HTR-8/SVneo (cell line): Measurements from ENCODE around the gene MED8.
A peak's percentile ranks its signal among the peaks of the same experiment; 100 is the strongest.

ENCODE experiments used
- DNase-seq: peaks from one replicate; pipeline ENCODE4 v3.0.0; 2011; ENCODE audit warnings: low spot score, mixed read lengths; ENCODE audit not compliant: insufficient read length
- FAIRE-seq: peaks from 2 replicates; lab custom pipeline; 2011; peaks lifted over from hg19 to GRCh38; lab: Jason Lieb, UNC

The MED8 gene

DNA sequence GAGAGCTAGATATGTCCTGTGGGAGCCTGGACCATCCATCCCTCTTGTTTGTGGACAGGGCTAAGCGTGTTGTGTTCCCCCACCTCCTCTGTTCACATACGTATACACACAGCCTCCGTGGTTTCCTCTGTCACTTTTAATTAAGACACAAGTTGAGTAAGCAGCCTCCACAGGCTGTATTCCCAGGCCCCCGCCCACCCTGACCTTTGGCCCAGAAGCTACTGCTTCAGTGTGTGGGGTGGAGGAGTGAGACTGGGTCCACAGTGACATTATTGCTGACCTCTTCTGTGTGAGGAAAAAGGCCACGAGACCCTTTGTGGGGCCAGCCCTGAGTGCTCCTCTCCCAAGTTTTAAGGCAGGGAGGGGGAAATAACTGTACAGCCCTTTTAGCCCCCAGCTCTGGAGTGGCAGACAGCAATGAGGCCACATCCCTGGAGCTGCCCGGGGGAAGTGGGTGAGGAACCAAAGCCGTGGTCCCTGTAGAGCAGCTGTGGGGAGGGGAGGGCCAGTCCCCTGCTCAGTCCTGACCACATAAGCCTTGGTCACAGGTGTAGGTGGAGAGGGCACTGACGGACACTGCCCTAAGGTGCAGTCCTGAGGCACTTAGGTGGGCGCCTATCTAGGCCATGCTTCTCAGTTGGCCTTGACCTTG lies 26.2 kb downstream of the MED8 start:
- DNase-seq (no peak), FAIRE-seq (no peak)

DNA sequence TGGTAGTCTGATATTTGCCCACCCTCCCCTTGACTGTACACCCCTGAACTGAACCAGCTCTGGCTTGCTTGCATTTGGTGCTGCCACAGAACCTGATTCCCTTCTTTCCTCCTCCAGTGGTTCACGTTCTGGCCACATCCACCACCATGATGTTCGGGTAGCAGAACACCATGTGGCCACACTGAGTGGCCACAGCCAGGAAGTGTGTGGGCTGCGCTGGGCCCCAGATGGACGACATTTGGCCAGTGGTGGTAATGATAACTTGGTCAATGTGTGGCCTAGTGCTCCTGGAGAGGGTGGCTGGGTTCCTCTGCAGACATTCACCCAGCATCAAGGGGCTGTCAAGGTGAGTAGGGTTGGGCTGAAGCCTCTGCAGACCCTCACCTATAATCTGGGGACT lies 29.0 kb downstream of the MED8 start:
- FAIRE-seq: no peak
- DNase-seq: no peak

DNA sequence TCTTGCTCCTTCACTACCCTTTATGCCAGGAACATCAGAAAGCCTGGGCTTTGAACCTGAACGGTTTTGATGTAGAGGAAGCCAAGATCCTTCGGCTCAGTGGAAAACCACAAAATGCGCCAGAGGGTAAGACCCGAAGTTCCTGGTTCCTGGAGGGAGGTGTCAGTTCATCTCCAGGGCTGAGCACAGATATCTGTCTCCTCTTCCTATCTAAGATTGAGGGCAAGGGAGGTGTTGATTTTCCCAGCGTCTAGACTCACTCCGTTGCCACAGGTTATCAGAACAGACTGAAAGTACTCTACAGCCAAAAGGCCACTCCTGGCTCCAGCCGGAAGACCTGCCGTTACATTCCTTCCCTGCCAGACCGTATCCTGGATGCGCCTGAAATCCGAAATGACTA lies 29.9 kb downstream of the MED8 start:
- no peak for DNase-seq
- no peak for FAIRE-seq

DNA sequence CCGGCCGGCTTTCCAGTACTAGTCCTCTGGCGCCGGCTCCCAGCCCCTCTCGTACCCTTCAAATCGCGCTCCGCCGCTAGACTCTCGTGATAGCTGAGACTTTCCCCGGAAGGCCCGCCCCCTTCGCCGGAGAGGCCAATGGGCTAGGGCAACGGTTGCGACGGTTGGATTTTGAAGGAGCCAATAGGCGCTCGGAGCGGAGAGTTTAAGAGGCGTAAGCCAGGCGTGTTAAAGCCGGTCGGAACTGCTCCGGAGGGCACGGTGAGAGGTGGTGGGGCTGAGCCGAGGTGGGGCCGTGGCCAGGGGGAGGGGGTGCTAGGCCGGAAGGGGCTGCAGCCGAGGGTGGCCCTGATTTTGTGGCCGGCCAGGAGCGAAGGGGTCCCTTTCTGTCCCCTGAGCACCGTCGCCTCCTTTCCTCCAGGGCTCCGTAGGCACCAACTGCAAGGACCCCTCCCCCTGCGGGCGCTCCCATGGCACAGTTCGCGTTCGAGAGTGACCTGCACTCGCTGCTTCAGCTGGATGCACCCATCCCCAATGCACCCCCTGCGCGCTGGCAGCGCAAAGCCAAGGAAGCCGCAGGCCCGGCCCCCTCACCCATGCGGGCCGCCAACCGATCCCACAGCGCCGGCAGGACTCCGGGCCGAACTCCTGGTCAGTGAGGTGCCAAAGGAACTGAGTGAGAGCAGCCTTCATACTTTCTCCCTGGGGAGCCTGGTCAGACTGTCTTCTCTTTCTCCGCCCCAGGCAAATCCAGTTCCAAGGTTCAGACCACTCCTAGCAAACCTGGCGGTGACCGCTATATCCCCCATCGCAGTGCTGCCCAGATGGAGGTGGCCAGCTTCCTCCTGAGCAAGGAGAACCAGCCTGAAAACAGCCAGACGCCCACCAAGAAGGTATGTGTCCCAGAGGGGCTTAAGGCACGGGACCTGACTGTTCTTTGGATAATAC lies 30.6 kb downstream of the MED8 start, which contains the start of gene CDC20:
TSS of gene CDC20 (plus strand) at position 236 of the 948 bp plus-strand sequence. CDS start at position 471, 235 bp downstream.
- FAIRE-seq: peak; percentile 33
- peak; percentile 87 for DNase-seq

DNA sequence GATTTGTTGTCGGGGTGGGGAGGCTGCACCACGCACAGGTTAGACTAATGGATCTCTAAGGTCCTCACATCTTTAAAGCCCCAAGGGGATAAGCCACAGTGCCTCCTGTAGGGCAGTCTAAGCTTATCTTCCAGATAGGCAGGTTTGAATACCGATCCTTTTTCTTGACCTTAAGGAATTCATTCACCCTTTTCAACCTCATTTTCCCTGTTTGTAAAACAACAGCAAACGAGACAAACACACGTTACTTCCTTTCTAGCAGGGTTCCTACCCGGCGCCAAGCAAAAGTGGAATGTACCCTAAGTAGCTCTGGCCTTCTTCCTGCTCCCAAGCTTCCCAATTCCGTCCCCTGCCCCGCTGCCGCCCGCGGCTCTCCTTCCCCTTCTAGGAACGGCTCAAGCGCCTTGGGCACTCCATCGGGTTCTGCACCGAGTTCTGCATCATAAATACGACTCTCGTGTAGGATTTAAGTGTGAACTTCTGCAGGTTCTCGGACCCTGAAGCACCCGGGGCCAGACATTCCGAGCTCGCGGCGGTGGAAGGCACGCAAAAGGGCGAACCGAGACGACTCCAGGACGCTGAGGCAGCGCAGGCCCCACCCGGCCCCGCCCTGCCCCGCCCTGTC lies 31.4 kb downstream of the MED8 start:
- no peak for FAIRE-seq

DNA sequence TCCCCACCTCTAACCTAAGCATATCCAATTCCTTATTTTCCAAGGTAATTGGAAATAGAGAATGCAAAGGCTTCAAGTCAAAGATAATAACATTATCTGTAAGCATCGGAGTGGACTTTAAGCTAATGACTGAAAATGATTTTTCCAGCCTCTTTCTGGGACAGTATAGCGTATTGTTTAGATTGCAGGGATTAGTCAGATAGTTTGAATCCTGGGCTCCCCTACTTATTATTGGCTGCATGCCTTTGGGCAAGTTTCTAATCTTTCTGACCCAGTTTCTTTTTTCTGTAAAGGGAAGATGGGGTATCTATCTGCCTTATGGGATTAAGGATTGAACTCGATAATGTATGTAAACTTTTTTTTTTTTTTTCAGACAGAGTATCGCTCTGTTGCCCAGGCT lies 32.3 kb downstream of the MED8 start:
- FAIRE-seq: no peak
- no peak for DNase-seq

More for the DNA sequence above, 31.4 kb downstream of the MED8 start:
- DNase-seq: peak; percentile 45

- DNase-seq: no peak
- FAIRE-seq: no peak
Observed at GRCh38 chr1:43354936-43355335, 34.7 kb downstream of the MED8 start.

GRCh38 chr1:43354471-43354870 lies 35.1 kb downstream of the MED8 start:
- DNase-seq (no peak), FAIRE-seq (no peak)

DNA sequence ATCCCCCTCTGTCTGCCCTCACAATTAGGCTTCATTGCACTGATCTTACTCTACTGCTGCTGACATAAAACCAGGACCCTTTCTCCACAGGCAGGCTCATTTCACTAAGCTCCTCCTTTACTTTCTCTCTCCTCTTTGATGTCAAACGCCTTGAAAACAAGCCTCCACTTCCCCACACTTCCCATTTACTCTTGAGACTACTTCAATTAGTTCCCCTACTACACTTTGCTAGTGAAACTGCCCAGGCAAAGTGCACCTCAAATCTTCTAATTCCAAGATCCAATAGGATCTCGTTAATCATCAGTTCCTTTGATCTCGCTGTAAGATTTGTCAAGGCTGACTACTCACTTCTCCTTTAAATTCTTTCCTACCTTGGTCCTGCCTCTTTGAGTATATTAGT lies 36.7 kb downstream of the MED8 start:
- FAIRE-seq (no peak), DNase-seq (no peak)

GRCh38 chr1:43352351-43352705 lies 37.3 kb downstream of the MED8 start:
- FAIRE-seq (no peak), DNase-seq (no peak)

- no peak for FAIRE-seq
- no peak for DNase-seq
Observed at GRCh38 chr1:43351421-43352350, 37.9 kb downstream of the MED8 start.

DNA sequence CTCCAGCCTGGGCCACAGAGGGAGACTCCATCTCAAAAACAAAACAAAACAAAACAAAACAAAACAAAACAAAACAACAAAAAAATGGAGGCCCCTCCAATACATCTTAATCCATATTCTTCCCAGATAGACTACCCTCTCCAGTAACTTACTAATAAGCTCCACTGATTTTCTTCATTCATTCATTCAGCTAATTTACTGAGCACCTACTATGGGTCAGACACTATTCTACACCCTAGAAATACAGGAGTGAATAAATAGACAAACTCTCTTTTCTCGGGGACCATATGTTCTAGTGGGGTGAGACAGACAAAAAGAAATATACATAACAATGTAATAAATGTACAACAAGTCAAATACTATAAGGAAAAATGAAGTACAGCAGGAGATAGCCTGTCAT lies 38.6 kb downstream of the MED8 start:
- FAIRE-seq (no peak), DNase-seq (no peak)

- FAIRE-seq (no peak), DNase-seq (no peak)
Observed at GRCh38 chr1:43349594-43350306, 39.9 kb downstream of the MED8 start.

GRCh38 chr1:43348809-43349593 lies 40.6 kb downstream of the MED8 start:
- FAIRE-seq: no peak
- DNase-seq: peak; percentile 47

DNA sequence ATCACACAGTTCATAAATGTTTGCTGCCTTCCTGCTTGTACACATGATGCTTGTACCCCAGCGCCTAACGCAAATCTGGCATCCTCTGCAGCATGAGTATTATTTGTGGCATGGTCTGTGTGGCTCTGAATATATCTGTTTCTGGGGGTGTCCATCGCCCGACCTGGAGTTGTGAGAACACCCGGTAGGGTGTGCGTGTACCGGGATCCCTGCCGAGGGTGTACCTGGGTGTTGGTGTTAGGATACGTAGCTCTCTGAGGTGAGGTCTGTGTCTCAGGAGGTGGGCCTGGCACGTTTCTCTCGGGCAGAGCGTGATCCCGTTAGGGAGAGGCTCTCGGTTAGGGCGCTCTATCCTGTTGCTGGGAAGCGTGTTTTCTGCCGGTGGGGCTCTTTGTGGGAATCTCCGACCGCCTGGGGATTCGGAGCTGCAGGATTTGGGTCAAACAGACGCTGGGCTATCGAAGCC lies 41.2 kb downstream of the MED8 start:
- DNase-seq: no peak
- FAIRE-seq: no peak

DNA sequence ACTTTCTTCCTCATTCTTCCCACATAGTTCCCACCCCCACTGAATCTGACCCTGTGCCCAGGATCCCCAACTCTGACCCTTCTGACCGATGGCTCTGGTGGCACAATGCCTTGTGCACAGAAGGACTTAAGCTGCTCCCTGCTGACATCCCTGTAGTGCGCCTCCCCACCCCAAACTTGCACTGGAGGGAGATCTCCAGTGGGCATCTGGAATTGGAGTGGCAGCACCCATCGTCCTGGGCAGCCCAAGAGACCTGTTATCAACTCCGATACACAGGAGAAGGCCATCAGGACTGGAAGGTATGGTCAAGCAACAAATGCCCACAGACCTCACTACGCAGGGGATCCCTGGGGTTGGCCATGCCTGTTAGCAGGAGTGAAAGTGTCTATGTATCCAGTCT lies 43.0 kb downstream of the MED8 start:
- FAIRE-seq (no peak), DNase-seq (no peak)

DNA sequence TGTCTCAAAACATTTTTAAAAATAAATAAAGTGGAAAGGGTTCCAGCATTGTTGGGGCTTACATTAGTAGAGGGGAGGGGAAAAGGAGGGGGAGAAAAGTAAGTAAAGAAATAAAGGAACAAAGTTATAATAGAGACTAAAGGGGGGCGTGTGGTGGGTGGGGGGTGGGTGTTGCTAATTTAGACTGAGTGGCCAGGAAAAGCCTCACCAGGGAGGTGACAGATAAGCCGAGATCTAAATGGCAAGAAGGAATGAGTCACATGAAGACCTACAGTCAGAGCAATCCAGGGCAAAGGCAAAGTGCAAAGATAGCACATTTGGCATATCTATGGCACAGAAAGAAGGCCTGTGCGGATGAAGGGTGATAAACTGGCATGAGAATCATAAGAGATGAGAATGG lies 44.5 kb downstream of the MED8 start:
- DNase-seq: no peak
- no peak for FAIRE-seq

- DNase-seq: no peak
- FAIRE-seq: no peak
Observed at GRCh38 chr1:43344267-43344850, 45.2 kb downstream of the MED8 start.
